Myocyte (in vitro differentiated cells): ENCODE data around the gene MTX1. TPM values are rescaled to one million over a fixed set of nuclear protein-coding genes. Genes with fewer than 3 reads are reported as not detected.
A peak's percentile ranks its signal among the peaks of the same experiment; 100 is the strongest.

Source experiments
- DNase-seq: peaks from one replicate; pipeline ENCODE4 v3.0.0-alpha.2; 2012; ENCODE audit warnings: low read depth
- microRNA counts: library from miRNA; unstranded; fragments of <30 nt; microRNA quantifications from one replicate; lab custom pipeline; 2016
- total RNA-seq: library from RNA; depleted of rRNA; stranded (reverse); fragments of >200 nt; gene quantifications from 2 replicates; pipeline ENCODE4 v1.2.3, GENCODE V29; 2014

Gene MTX1
- total RNA-seq, 1 donor from 2014 or later, result 15.1 TPM

- peak; percentile 92 for DNase-seq
Measured at GRCh38 chr1:155255243-155256007, 46.9 kb downstream of the MTX1 start, which contains the start of gene ENTREP3. Gene ENTREP3 (minus strand): TSS chr1:155255483. CDS start chr1:155254877, 606 bp downstream.

DNA sequence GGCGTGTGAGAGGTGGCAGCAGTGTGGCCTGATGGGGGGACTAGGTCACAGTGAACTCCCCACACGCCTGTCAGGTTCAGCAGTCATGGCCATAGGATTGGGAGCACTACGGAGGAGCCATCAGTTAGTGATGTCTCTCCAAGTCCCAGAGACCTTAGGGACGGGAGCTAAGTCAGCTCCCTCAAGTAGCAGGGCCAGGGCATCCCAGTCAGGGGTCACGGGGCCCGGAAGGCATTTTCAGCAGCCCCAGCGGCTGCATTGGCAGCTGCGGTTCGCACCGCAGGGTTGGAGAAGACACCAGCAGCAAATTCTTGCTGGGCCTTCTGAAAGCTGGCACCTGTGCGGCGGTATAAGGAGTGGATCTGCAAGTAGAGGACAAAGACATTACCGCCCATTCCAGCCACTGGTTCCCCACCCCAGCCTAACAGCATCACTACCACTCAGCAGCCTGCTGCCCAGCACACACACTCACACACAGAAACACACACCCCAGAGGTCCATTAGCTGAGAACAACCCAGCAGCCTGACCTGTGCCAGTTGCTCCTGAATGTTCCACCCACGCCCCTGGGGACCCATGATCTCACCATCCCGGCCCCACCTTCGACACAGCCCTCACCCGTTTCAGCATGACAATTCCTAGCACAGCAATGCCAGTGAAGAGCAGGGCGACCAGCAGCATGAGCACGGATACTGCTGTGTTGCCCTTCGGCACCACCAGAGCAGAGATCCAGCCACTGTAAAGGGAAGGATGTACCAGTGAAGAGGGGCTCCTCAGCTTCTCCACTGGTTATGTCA lies 47.8 kb downstream of the MTX1 start:
- peak; percentile 40 for DNase-seq

- no peak for DNase-seq
Measured at GRCh38 chr1:155260276-155260675, 51.8 kb downstream of the MTX1 start.

DNA sequence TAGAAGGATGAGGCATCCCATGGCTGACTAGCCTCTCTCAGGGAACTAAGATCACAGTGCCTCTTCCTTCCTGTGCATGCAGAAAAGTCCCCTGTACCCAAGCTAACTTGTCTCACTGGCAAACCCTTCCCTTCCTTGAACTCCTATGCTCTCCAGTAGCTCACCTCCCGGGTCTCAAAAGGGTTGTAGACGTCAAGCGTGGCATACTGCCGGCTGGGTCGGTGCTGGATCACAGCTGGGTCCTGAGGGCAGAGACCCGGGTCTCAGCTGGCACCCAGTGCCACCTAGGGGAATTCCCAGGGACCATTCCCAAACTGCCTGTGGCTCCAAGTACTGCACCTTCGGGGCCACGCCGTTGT lies 53.0 kb downstream of the MTX1 start:
- DNase-seq, result no peak

DNA sequence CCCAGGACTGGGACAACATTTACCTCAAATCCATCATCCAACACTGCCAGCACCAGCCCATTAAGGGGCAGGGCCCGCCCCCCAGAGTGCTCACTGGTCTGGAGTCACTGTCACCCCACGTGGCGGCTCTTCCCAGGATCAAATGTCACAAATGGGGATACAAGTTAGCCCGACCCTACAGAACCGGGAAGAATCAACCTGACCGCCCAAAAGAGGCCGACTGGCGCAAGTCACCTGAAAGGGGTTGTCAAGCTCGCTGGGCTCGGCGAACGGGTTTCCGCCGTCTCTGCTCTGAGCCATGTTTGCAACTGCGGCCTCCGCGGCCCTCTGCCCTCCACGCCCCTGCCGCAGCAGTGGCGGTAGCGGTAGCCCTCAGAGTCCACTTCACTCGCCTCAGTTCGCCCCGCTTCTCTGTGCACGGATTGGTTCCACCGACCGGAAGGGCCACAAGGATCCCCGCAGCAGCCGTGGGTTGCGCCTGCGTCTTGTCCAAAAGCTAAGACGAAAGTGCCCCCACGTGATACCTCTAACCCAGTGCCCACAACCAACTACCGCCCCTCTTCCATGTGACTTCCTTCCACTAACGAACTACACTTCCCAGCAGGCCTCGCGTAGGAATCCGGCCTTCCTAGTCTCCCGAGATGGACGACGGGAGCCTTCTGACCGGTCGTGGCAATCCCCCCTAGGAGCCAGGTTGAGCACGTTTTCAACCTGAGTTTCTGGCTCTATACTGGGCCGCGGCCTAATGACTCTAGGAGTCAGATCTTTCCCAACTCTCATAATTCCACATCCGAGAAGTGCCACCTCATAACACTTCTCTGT lies 53.6 kb downstream of the MTX1 start, which contains the start of gene SCAMP3:
TSS of gene SCAMP3 (minus strand) at position 509 of the 822 bp plus-strand sequence. CDS start at position 300, 209 bp downstream.
- DNase-seq, result peak; percentile 99

- DNase-seq, result no peak
Measured at GRCh38 chr1:155263067-155263466, 54.6 kb downstream of the MTX1 start.

MicroRNAs within 50 kb of the gene (microRNA counts, 767-probe panel; counts per million panel counts)
- microRNA hsa-miR-92b-3p (lab: Ali Mortazavi, UCI), result not detected

Other genes starting within 250 kb of the MTX1 start
- 25.8 and 31.0 TPM in 2 replicates for gene PYGO2, start 246.9 kb upstream of the MTX1 start, total RNA-seq
- gene SHC1, start 237.9 kb upstream of the MTX1 start, total RNA-seq, result 165 and 171 TPM in 2 replicates
- 26.6 and 33.5 TPM in 2 replicates for gene CKS1B, start 234.0 kb upstream of the MTX1 start, total RNA-seq
- 27.2 and 28.1 TPM in 2 replicates for gene FLAD1, start 225.4 kb upstream of the MTX1 start, total RNA-seq
- gene LENEP, start 215.1 kb upstream of the MTX1 start, total RNA-seq, result not detected in 2 replicates
- 24.6 and 26.6 TPM in 2 replicates for gene ZBTB7B, start 205.9 kb upstream of the MTX1 start, total RNA-seq
- gene DCST2, start 174.9 kb upstream of the MTX1 start, total RNA-seq, result not detected in 2 replicates
- not detected in 2 replicates for gene DCST1, start 174.9 kb upstream of the MTX1 start, total RNA-seq
- gene ADAM15, start 157.4 kb upstream of the MTX1 start, total RNA-seq, result 27.3 and 33.3 TPM in 2 replicates
- 4.9 and 8.3 TPM in 2 replicates for gene EFNA4, start 145.0 kb upstream of the MTX1 start, total RNA-seq
- gene EFNA3, start 129.9 kb upstream of the MTX1 start, total RNA-seq, result 0.56 and 0.88 TPM in 2 replicates
- gene EFNA1, start 80.8 kb upstream of the MTX1 start, total RNA-seq, result 0.59 and 1.4 TPM in 2 replicates
- 12.2 and 13.4 TPM in 2 replicates for gene SLC50A1, start 72.8 kb upstream of the MTX1 start, total RNA-seq
- 83.9 and 90.0 TPM in 2 replicates for gene DPM3, start 68.2 kb upstream of the MTX1 start, total RNA-seq
- gene KRTCAP2, start 35.4 kb upstream of the MTX1 start, total RNA-seq, result 51.3 and 81.4 TPM in 2 replicates
- gene TRIM46, start 34.8 kb upstream of the MTX1 start, total RNA-seq, result 0.62 and 0.94 TPM in 2 replicates
- gene THBS3, start 798 bp upstream of the MTX1 start, total RNA-seq, result 40.9 and 52.1 TPM in 2 replicates
- 7.5 and 13.1 TPM in 2 replicates for gene ENTREP3, start 46.8 kb downstream of the MTX1 start, total RNA-seq
- gene SCAMP3, start 53.7 kb downstream of the MTX1 start, total RNA-seq, result 106 and 130 TPM in 2 replicates
- 24.8 and 26.8 TPM in 2 replicates for gene CLK2, start 64.8 kb downstream of the MTX1 start, total RNA-seq
- gene HCN3, start 68.8 kb downstream of the MTX1 start, total RNA-seq, result 2.1 and 3.0 TPM in 2 replicates
- gene PKLR, start 92.7 kb downstream of the MTX1 start, total RNA-seq, result not detected in 2 replicates
- gene FDPS, start 100.2 kb downstream of the MTX1 start, total RNA-seq, result 369 and 536 TPM in 2 replicates
- gene RUSC1, start 112.2 kb downstream of the MTX1 start, total RNA-seq, result 16.1 and 18.8 TPM in 2 replicates